ENCODE measurements around the gene VTCN1.
A peak's percentile ranks its signal among the peaks of the same experiment; 100 is the strongest.
"Not testable (repeated sequence)": the region's sequence is repeated elsewhere in the genome, so short reads cannot be mapped to it uniquely, and the experiment has no call there.

The VTCN1 gene

GRCh38 chr1:117173691-117174090 is 37.0 kb downstream of the VTCN1 start:
- no peak for DNase-seq
- intact Hi-C loops (cut with DNase I), result no loop called here

- intact Hi-C loops (cut with DNase I), result no loop called here
- no peak for DNase-seq
These were observed 37.7 kb downstream of the VTCN1 start for GRCh38 chr1:117173006-117173405.

GRCh38 chr1:117171900-117172511 is 38.7 kb downstream of the VTCN1 start:
- DNase-seq, result peak in 20 of 42 donors; percentile 2 to 62 (median 25)
- intact Hi-C loops (cut with DNase I), result no loop called here

- intact Hi-C loops (cut with DNase I), result no loop called here
- DNase-seq, result no peak
These were observed 40.7 kb downstream of the VTCN1 start for GRCh38 chr1:117169871-117170596.

GRCh38 chr1:117167402-117167801 is 43.3 kb downstream of the VTCN1 start:
- intact Hi-C loops (cut with DNase I), result no loop called here
- no peak for DNase-seq

GRCh38 chr1:117166076-117166475 is 44.7 kb downstream of the VTCN1 start:
- DNase-seq, result no peak
- intact Hi-C loops (cut with DNase I), result no loop called here

GRCh38 chr1:117164209-117164608 is 46.5 kb downstream of the VTCN1 start:
- intact Hi-C loops (cut with DNase I), result no loop called here
- DNase-seq, result no peak

GRCh38 chr1:117162816-117163215 is 47.9 kb downstream of the VTCN1 start:
- intact Hi-C loops (cut with DNase I), result no loop called here
- no peak for DNase-seq

GRCh38 chr1:117161887-117162286 is 48.8 kb downstream of the VTCN1 start:
- intact Hi-C loops (cut with DNase I), result no loop called here
- no peak for DNase-seq

GRCh38 chr1:117151305-117151704 is 59.4 kb downstream of the VTCN1 start:
- DNase-seq; intact Hi-C loops (cut with DNase I): not testable (repeated sequence)

GRCh38 chr1:117150316-117150715 is 60.4 kb downstream of the VTCN1 start:
- DNase-seq, result no peak
- intact Hi-C loops (cut with DNase I), result no loop called here

GRCh38 chr1:117147856-117148588 is 62.7 kb downstream of the VTCN1 start:
- intact Hi-C loops (cut with DNase I), result no loop called here
- DNase-seq, result no peak

GRCh38 chr1:117147341-117147831 is 63.3 kb downstream of the VTCN1 start:
- DNase-seq, result no peak
- intact Hi-C loops (cut with DNase I), result no loop called here

GRCh38 chr1:117146575-117147340 is 64.0 kb downstream of the VTCN1 start:
- no peak for DNase-seq
- intact Hi-C loops (cut with DNase I), result no loop called here

- no peak for DNase-seq
- intact Hi-C loops (cut with DNase I), result no loop called here
These were observed 64.7 kb downstream of the VTCN1 start for GRCh38 chr1:117146072-117146471.

- intact Hi-C loops (cut with DNase I), result no loop called here
- no peak for DNase-seq
These were observed 66.9 kb downstream of the VTCN1 start for GRCh38 chr1:117143871-117144270.

- no peak for DNase-seq
- intact Hi-C loops (cut with DNase I), result no loop called here
These were observed 67.6 kb downstream of the VTCN1 start for GRCh38 chr1:117143172-117143571.

- intact Hi-C loops (cut with DNase I), result no loop called here
- DNase-seq, result no peak
These were observed 68.5 kb downstream of the VTCN1 start for GRCh38 chr1:117142200-117142599.

- intact Hi-C loops (cut with DNase I), result no loop called here
- no peak for DNase-seq
These were observed 72.2 kb downstream of the VTCN1 start for GRCh38 chr1:117138561-117138960.

Data from head of caudate nucleus (tissue), 42 donors.